ENCODE data around the gene KRTAP9-9. TPM values are rescaled to one million over a fixed set of nuclear protein-coding genes. Genes with fewer than 3 reads are reported as not detected.

The KRTAP9-9 gene
- total RNA-seq, 8 experiments from 2014 or later: 0.28 TPM; not detected in 7

Other genes with a start within 250 kb of the KRTAP9-9 start
- gene KRTAP3-1, start 246.3 kb upstream of the KRTAP9-9 start, total RNA-seq: not detected
- not detected for gene KRTAP1-5, start 228.2 kb upstream of the KRTAP9-9 start, total RNA-seq
- gene KRTAP1-4, start 225.2 kb upstream of the KRTAP9-9 start, total RNA-seq: not detected
- gene KRTAP1-3, start 220.5 kb upstream of the KRTAP9-9 start, total RNA-seq: under 1 TPM in 4 of 8 experiments, not detected in 4; 0.25 to 0.56 (median 0.46) TPM
- not detected for gene KRTAP1-1, start 213.9 kb upstream of the KRTAP9-9 start, total RNA-seq
- gene KRTAP2-1, start 208.1 kb upstream of the KRTAP9-9 start, total RNA-seq: under 1 TPM in 1 of 8 experiments, not detected in 7; 0.71 TPM
- not detected for gene KRTAP2-2, start 200.2 kb upstream of the KRTAP9-9 start, total RNA-seq
- gene KRTAP2-3, start 195.3 kb upstream of the KRTAP9-9 start, total RNA-seq: under 1 TPM in 1 of 8 experiments, not detected in 7; 0.33 TPM
- not detected for gene KRTAP2-4, start 189.5 kb upstream of the KRTAP9-9 start, total RNA-seq
- under 1 TPM in 1 of 8 experiments, not detected in 7; 0.52 TPM for gene KRTAP4-7, start 171.2 kb upstream of the KRTAP9-9 start, total RNA-seq
- under 1 TPM in 2 of 8 experiments, not detected in 6; 0.25 to 0.33 TPM for gene KRTAP4-8, start 157.2 kb upstream of the KRTAP9-9 start, total RNA-seq
- under 1 TPM in 1 of 8 experiments, not detected in 7; 0.47 TPM for gene KRTAP4-16, start 153.2 kb upstream of the KRTAP9-9 start, total RNA-seq
- under 1 TPM in 3 of 8 experiments, not detected in 5; 0.33 to 0.41 (median 0.38) TPM for gene KRTAP4-9, start 150.0 kb upstream of the KRTAP9-9 start, total RNA-seq
- gene KRTAP4-11, start 137.0 kb upstream of the KRTAP9-9 start, total RNA-seq: under 1 TPM in 2 of 8 experiments, not detected in 6; 0.18 to 0.38 TPM
- under 1 TPM in 2 of 8 experiments, not detected in 6; 0.38 to 0.41 TPM for gene KRTAP4-12, start 131.2 kb upstream of the KRTAP9-9 start, total RNA-seq
- under 1 TPM in 2 of 8 experiments, not detected in 6; 0.17 to 0.47 TPM for gene KRTAP4-6, start 114.8 kb upstream of the KRTAP9-9 start, total RNA-seq
- gene KRTAP4-5, start 105.6 kb upstream of the KRTAP9-9 start, total RNA-seq: not detected
- under 1 TPM in 1 of 8 experiments, not detected in 7; 0.18 TPM for gene KRTAP4-4, start 94.6 kb upstream of the KRTAP9-9 start, total RNA-seq
- not detected for gene KRTAP4-3, start 87.2 kb upstream of the KRTAP9-9 start, total RNA-seq
- not detected for gene KRTAP4-2, start 77.2 kb upstream of the KRTAP9-9 start, total RNA-seq
- not detected for gene KRTAP4-1, start 70.5 kb upstream of the KRTAP9-9 start, total RNA-seq
- not detected for gene KRTAP9-1, start 65.5 kb upstream of the KRTAP9-9 start, total RNA-seq
- under 1 TPM in 1 of 8 experiments, not detected in 7; 0.85 TPM for gene KRTAP9-2, start 28.7 kb upstream of the KRTAP9-9 start, total RNA-seq
- gene KRTAP9-3, start 22.9 kb upstream of the KRTAP9-9 start, total RNA-seq: under 1 TPM in 1 of 8 experiments, not detected in 7; 0.21 TPM
- gene KRTAP9-8, start 17.4 kb upstream of the KRTAP9-9 start, total RNA-seq: not detected
- gene KRTAP9-4, start 5.7 kb upstream of the KRTAP9-9 start, total RNA-seq: not detected
- gene KRTAP9-6, start 10.0 kb downstream of the KRTAP9-9 start, total RNA-seq: not detected
- gene KRTAP9-7, start 20.3 kb downstream of the KRTAP9-9 start, total RNA-seq: under 1 TPM in 1 of 8 experiments, not detected in 7; 0.45 TPM
- under 1 TPM in 1 of 8 experiments, not detected in 7; 0.57 TPM for gene KRTAP29-1, start 47.5 kb downstream of the KRTAP9-9 start, total RNA-seq
- under 1 TPM in 4 of 8 experiments, not detected in 4; 0.17 to 1.00 (median 0.27) TPM for gene KRTAP16-1, start 53.9 kb downstream of the KRTAP9-9 start, total RNA-seq
- gene KRTAP17-1, start 60.3 kb downstream of the KRTAP9-9 start, total RNA-seq: under 1 TPM in 1 of 8 experiments, not detected in 7; 0.57 TPM
- gene KRT33A, start 95.4 kb downstream of the KRTAP9-9 start, total RNA-seq: not detected
- under 1 TPM in 1 of 8 experiments, not detected in 7; 0.13 TPM for gene KRT33B, start 114.4 kb downstream of the KRTAP9-9 start, total RNA-seq
- gene KRT34, start 126.9 kb downstream of the KRTAP9-9 start, total RNA-seq: under 1 TPM in 2 of 8 experiments, not detected in 6; 0.14 TPM
- under 1 TPM in 2 of 8 experiments, not detected in 6; 0.32 to 0.38 TPM for gene KRT31, start 142.2 kb downstream of the KRTAP9-9 start, total RNA-seq
- under 1 TPM in 3 of 8 experiments, not detected in 5; 0.05 to 0.41 (median 0.33) TPM for gene KRT37, start 169.2 kb downstream of the KRTAP9-9 start, total RNA-seq
- gene KRT38, start 185.6 kb downstream of the KRTAP9-9 start, total RNA-seq: under 1 TPM in 3 of 8 experiments, not detected in 5; 0.11 to 0.92 (median 0.71) TPM
- under 1 TPM in 1 of 8 experiments, not detected in 7; 0.05 TPM for gene KRT32, start 212.0 kb downstream of the KRTAP9-9 start, total RNA-seq
- under 1 TPM in 4 of 8 experiments, not detected in 4; 0.09 to 0.24 (median 0.17) TPM for gene KRT35, start 225.8 kb downstream of the KRTAP9-9 start, total RNA-seq
- under 1 TPM in 2 of 8 experiments, not detected in 6; 0.19 to 0.25 TPM for gene KRT36, start 234.5 kb downstream of the KRTAP9-9 start, total RNA-seq